SKM-1 treated with dmso at 0.1 percent for 144 hours (cell line): ENCODE measurements around the gene EFCAB3.
"Not testable (repeated sequence)": the region's sequence is repeated elsewhere in the genome, so short reads cannot be mapped to it uniquely, and the experiment has no call there.

Experiments used
- DNase-seq: peaks from one replicate; lab custom pipeline; 2025; ENCODE audit not compliant: unreplicated experiment; lab: John Stamatoyannopoulos, UW

The EFCAB3 gene

DNA sequence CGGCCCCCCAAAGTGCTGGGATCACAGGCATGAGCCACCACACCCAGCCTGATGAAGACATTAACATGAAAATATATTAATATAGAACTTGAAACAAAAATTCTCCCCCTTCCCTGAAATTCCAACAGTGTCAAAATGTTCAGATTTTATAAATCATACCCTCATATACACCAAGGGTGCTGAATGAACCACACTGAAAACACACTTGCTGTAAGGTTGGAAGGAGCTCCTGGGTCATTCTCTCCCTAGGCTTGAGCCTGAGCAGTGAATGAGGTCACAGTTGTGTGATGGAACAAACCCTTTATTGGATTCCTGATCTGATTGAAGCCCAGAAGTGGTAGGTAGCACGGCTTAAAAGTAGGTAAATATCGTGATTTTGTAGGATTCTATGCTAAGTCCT is at the start of gene EFCAB3:
EFCAB3 (plus strand) TSS at position 301 of the 400 bp plus-strand sequence. CDS start 2,427 bp downstream, outside the sequence.
- DNase-seq = no peak

DNA sequence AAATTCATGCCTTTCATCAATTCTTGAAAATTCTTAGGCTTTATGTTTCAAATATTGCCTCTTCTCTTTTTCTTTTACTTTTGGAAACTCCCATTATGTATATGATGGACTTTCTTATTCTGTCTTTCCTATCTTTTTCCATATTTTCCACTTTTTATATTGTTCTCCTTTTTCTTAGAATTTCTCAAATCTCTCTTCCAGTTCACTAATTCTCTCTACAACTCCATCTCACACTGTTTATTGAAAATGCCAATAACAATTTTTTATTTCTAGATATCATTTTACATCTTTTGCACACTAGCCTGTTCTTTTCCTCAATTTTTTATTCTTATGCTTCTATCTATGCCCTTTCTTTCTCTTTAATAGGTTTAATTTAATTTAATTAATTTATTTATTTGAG is 43.8 kb upstream of the EFCAB3 start:
- no peak for DNase-seq

DNA sequence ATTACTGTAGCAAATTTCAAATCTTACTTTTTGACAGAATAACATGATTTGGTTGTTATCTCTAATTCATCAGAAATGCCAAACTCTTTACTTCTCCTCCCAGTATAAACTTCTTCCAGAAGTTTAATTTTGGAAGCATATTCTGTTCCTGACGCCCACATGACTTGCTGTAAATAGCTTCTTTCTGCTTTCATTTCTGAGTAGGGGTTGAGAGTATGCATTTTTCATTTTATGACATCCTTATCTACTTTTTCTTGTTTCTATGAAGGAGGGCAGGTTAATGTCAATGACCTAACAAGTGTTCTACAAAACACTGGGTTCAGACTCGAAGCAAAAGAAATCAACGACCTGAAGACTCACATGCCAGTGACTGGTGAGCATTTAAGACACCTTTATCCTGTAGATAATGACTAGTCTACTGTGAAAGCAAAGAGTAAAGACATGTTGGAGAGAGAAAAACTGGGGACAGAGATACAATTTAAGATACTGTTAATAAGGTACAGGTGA is 36.5 kb upstream of the EFCAB3 start:
- DNase-seq = no peak

DNA sequence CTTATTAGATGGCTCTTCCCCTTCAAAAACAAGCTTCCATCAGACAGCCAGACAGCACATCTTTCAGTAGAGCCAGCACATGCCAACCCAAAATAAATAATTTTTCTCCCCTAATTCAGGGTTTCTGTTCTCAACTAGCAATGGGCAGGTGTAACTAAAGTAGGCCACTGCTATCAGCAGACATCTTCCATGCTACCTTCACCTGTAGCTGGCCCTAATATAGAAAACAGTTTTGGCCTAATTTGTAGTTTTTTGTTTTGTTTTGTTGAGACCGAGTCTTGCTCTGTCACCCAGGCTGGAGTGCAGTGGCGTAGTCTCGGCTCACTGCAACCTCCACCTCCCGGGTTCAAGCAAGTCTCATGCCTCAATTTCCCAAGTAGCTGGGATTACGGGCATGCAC is 29.2 kb upstream of the EFCAB3 start:
- DNase-seq = no peak

DNA sequence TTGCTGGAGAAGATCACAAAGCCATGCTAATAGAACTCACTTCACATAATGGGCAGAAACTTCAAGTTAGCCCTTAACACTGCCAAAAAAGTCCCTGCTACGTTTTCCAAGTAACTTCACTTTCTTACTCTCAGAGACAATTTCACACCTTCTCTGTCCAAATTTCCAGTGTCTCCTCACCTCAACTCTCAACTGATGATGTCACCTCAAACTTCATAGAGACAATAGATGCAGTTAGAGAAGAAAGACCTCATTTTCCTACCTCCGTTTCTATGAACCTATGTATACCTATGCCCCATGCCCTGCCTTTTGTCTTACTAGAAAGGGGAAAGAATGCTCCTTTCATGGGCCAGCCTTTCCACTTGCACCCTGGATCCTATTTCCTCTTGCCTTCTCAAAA is 14.2 kb upstream of the EFCAB3 start:
- DNase-seq = no peak

DNA sequence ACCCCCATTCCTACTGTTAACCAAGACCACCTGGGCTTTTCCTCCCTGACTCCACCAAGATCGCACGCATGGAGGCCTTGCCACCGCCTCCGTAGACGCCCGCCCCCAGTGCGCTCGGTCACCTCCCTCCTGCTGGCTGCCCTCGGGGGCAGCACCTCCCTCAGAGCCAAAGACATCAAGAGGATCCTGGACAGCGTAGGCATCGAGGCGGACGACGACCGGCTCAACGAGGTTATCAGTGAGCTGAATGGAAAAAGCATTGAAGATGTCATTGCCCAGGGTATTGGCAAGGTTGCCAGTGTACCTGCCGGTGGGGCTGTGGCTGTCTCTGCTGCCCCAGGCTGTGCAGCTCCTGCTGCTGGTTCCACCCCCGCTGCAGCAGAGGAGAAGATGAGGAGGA is 1.2 kb downstream of the EFCAB3 start:
- DNase-seq = no peak

DNA sequence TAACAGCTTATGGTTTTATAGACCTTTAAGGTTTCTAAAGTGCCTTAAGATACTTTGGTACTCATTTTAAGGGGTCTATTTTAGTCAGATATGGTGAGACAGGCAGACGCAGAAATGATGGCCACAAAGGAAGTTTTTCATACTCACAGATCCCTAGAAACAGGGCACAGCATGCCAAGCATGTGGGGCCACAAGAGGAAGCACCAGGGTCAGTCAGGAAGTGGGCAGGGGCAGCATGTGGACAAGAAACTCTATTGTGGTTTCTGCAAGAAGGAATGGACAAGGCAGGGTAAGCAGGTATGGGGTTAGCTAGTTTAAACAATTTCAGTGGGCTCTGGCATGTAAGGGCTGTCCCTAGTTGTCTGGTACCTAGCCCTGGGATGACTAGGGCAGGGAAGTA is 8.5 kb downstream of the EFCAB3 start:
- DNase-seq = no peak

DNA sequence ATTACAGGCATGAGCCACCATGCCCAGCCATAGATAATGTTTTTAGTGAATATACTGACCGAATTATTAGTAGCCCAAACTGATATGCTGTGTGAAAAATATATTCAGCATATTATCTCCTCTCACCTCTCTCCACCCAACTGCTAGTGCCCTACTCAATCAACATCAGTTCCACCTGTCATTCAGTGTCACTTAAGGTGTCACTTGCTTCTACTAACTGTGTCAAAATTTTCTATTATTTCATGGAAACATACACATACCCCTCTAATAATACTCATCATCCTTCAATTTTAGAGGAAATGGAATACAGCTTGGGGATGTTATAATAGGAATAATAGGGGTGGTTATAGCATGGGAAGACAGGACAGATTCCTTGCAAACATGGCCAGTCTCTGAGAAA is 12.6 kb downstream of the EFCAB3 start:
- no peak for DNase-seq

DNA sequence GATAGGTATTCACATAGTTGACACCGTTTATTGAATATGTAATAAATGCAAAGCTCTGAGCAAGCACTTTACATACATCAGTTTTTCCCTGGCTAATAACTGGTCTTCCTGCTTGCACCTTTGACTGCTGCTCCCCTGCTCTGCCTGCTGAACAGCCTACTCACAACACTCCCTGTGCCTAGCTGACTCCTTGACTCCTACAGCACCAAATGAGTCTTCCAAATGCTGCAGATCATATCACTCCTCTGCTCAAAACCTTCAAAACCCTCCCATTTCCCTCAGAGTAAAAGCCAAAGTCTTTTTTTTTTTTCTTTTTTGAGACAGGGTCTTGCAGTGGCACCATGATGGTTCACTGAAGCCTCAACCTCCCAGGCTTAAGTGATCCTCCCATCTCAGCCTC is 18.5 kb downstream of the EFCAB3 start:
- DNase-seq = no peak

DNA sequence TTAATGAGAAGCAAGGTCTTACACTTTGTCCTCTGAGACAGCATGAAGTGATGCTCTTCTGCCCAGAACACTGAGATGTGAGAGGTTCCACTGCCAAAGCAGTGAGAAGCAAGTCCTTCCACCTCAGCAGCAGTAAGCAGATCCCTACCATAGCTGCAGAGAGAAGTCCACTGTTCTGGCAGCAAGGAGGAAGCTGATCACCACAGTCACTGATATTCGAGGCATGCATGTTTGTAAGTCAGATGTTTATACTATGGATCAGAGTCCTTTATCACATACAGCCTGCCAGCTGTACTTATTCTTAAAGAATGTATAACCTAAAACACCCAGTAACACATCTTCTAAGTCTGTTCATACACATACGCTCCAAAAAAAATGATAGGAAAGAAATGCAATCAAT is 25.1 kb downstream of the EFCAB3 start:
- no peak for DNase-seq

DNA sequence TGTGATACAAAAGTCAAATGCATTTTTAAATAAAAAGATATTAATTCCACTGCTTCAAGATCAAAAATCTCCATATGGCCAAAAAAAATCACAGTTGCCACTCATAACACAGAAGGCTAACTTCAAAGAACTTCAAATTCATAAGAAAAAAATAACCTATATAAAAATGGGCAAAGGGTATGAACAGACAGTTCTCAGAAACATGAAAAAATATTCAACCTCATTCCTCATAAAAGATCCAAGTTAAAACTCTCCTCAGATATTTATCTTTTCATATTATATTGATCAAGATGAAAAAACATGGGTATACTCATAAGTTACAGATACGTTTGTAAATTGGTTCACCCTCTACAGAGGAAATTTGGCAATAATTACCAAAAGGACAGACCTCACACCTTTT is 32.7 kb downstream of the EFCAB3 start:
- DNase-seq = not testable (repeated sequence)

DNA sequence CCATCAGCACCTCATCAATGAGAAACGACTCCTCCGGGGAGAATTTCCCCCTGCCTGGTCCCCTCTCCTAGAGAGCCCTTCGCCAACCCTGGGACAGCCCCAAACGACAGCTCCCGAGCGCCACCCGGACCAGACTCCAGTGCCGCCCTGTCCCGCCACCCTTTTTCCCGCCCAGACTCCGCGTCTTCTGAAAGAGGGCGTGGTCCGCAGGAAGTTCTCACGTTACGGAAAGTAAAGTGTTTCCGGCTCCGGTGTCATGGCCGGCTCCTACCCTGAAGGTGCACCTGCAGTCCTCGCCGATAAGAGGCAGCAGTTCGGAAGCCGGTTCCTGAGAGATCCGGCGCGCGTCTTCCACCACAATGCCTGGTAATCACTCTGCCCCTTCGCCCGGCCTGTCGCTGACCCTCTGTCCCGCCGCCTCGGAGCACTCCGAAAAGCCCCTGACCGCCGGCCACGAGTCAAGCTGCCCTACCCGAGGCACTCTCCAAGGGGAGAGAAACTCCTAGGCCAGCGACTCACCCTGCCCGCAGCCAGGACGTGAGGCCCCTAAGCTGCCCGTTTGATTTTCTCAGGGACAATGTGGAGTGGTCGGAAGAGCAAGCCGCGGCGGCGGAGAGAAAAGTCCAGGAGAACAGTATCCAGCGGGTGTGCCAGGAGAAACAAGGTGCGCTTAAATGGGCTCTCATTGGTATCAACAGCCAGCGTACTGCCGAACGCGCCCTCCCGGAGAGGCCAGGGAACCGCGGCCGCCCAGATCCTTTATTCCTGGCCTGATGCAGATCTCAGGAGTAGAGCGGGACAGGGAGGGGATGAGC is 43.5 kb downstream of the EFCAB3 start, which contains the start of gene METTL2A:
METTL2A (plus strand) TSS at position 251 of the 815 bp plus-strand sequence; CDS start at position 257, 6 bp downstream.
- peak; percentile 90 for DNase-seq

DNA sequence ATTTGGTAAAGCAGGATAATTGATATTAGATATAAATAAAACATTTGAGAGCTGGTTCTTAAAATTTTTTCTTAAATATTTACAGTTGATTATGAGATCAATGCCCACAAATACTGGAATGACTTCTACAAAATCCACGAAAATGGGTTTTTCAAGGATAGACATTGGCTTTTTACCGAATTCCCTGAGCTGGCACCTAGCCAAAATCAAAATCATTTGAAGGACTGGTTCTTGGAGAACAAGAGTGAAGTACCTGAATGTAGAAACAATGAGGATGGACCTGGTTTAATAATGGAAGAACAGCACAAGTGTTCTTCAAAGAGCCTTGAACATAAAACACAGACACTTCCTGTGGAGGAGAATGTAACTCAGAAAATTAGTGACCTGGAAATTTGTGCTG is 45.9 kb downstream of the EFCAB3 start:
- not testable (repeated sequence) for DNase-seq

DNA sequence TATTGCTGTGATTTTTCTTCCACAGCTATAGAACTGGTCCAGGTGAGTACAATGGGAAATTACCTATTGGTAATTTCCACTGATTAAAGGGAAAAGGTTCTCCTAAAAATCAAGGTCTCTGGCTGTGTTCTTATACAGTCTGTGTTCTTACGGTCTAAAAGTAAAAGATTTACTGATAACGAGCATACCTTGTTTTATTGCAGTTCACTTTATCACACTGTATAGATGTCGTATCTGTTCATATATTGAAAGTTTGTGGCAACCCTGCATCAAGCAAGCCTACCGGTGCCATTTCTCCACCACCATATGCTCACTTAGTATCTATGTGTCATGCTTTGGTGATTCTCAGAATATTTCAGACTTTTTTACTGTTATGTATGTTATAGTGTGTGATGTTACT is 54.9 kb downstream of the EFCAB3 start:
- not testable (repeated sequence) for DNase-seq

DNA sequence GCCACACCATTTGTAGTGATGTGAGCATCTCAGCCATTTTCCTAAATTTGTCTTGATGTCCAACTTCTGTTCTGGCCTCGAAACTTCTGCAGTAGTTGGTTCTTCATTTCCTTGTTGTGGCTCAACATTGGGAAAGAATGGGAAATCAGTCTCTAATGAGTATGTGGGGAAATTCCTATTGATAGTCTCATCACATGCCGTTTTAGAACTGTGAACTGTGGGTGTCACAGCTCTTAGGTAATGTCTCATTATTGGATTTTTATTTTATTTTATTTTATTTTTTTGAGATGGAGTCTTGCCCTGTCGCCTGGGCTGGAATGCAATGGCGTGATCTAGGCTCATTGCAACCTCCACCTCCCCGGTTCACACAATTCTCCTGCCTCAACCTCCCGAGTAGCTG is 60.8 kb downstream of the EFCAB3 start:
- DNase-seq = not testable (repeated sequence)

DNA sequence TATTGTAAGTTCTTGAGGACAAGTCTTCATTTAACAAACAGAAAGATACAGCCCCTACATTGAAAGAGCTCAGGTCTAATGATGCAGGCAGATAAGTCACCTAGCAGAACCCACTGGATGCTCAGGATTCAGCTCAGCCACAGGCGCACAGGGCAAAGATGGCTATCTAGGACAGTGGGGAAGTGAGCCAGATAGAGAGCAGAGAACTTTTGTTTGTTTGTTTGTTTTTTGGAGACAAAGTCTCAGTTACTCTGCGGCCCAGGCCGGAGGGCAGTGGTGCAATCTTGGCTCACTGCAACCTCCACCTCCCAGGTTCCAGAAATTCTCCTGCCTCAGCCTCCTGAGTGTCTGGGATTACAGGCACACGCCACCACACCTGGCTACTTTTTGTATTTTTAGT is 63.7 kb downstream of the EFCAB3 start:
- DNase-seq = no peak

DNA sequence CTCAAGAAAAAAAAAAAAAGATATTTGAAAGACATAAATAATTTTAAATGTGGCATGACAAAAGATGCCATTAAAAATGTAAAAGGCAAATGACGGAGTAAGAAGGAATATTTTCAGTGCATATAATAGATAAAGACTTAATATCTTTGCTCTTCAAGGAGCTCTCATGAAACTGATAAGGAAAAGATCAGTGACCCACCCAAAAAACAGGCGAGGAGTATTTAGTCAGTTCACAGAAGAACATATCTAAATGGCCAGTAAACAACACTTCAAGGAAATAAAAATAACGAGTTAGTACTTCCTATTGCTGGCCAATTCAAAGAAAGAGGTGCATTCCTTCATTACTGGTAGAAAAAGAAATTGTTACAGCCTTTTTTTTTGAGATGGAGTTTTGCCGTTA is 65.4 kb downstream of the EFCAB3 start:
- not testable (repeated sequence) for DNase-seq

DNA sequence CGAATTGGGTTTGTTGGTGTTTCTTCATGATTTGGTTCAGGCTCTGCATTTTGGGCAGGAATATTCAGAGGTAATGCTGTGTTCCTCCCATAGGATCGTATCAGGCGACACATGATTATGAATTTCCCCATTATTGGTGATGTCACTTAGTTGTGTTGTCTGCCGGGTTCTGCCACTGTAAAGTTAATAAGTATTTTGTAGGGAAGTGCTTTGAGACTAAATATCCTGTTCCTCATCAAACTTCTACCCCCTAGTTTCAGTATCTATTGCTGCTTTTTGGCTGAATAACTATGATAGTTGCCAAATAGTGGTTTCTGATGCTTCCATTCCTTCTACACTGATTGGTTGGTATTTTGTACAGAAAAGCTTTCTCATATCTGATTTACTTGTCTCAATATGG is 71.8 kb downstream of the EFCAB3 start:
- not testable (repeated sequence) for DNase-seq

DNA sequence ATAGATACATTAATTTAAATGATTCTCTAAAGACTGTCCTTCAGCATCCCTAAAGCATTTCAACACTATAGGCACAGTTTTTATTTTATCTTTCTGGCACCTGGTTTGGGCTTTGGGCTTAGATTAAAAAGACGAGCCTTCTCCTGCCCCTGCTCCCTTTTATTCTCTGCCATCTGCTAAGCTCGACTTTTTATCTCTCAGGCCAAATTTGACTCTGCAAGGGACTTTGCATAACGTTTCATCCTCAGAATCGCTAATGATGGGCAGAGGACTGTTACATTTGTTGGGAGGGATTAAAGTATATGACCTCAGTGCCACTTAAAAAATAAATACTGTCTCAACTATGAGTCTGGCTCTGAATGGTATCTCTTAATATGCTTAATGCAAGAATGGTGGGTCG is 72.7 kb downstream of the EFCAB3 start:
- DNase-seq = not testable (repeated sequence)

DNA sequence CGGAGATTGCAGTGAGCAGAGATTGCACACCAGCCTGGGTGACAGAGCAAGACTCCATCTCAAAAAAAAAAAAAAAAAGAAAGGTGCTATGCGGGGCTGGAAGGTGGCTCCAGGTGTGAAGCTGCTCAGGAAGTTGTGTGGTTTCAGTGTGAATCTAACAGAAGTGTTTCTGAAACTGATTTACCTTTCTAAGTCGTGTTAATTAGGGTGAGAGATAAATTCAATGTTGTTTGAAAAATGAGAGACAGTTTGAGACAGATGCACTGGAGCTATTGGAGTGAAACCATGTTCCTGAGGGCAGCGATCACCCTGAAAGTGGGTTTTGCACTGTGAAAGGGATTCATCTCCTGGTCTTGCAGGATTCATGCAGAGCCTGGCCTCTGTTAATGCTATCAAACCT is 73.3 kb downstream of the EFCAB3 start:
- not testable (repeated sequence) for DNase-seq

DNA sequence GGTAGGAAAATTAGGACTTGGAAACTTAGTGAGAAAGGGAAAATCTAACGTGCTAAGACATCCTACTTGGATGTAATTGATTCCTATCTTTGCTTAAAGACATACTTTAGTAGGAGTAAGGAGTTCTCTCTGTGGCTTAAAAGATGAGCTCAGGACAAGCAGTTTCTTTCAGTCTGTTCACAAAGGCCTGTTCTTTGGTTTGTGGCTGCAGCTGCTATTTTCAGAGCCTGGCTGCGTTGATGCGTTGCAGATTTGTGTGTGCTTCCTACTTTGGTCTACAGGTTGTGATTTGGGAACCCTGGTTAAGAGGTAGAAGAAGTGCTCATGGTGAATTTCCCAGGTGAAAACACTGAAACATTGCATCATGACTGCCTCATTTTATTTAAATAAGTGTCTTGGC is 73.8 kb downstream of the EFCAB3 start:
- not testable (repeated sequence) for DNase-seq

DNA sequence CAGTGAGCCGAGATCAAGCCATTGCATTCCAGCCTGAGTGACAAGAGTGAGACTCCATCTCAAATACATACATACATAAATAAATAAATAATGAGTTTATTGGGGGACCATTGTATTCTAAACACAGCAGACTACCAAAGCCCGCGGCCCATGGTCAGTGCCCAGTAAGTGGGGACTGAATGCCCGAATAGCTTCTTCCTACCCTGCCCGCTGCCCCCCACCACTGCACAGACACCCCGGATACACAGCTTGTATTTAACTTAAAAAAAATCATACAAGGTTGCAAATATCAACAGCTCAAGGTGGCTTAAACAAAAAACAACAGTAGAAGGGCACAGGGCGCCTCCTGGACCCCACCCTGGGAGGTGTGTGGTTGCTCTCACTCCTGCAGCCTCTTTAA is 75.7 kb downstream of the EFCAB3 start:
- DNase-seq = no peak

DNA sequence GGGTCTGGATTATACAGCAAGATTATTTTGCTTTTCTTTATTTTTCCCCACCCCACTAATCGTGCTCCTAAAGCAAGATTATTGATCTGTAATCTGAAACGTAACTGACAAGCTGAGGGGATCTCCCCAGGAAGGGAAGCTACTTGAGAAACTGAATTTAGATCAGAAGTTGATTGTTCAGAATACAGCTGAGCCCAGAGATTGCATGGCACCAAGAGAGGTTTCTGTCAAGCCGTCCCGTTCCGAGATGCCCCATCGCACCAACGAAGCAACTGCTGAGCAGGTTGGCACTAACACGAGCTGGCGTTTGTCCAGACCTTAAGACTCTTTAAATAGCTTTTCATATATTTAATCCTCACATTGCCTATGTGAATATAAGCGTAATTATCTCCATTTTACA is 78.1 kb downstream of the EFCAB3 start:
- DNase-seq = not testable (repeated sequence)
